ENCODE data around the gene CAP2. TPM values are rescaled to one million over a fixed set of nuclear protein-coding genes. Genes with fewer than 3 reads are reported as not detected.
A peak's percentile ranks its signal among the peaks of the same experiment; 100 is the strongest.

CAP2 gene
- total RNA-seq, 1 donor, result 49.7 TPM

GRCh38 chr6:17491416-17492142 lies 98.2 kb downstream of the CAP2 start:
- no peak for TF ChIP-seq CTCF (IDR thresholded peaks at IDR 0.05; ENCODE audit: insufficient read depth, low read depth, low read length)
- DNase-seq (ENCODE audit: low read depth), result peak; percentile 85
- no peak overlapping the region for H3K4me3 ChIP-seq (ENCODE audit: low read depth, low read length)

- DNase-seq (ENCODE audit: low read depth), result no peak
- no peak for TF ChIP-seq CTCF (IDR thresholded peaks at IDR 0.05; ENCODE audit: insufficient read depth, low read depth, low read length)
- H3K4me3 ChIP-seq (ENCODE audit: low read depth, low read length), result no peak overlapping the region
Observed at GRCh38 chr6:17492350-17492749, 99.0 kb downstream of the CAP2 start.

GRCh38 chr6:17493286-17493685 lies 99.9 kb downstream of the CAP2 start:
- TF ChIP-seq CTCF (IDR thresholded peaks at IDR 0.05; ENCODE audit: insufficient read depth, low read depth, low read length), result no peak
- DNase-seq (ENCODE audit: low read depth), result peak; percentile 74
- H3K4me3 ChIP-seq (ENCODE audit: low read depth, low read length), result no peak overlapping the region

- DNase-seq (ENCODE audit: low read depth), result no peak
- TF ChIP-seq CTCF (IDR thresholded peaks at IDR 0.05; ENCODE audit: insufficient read depth, low read depth, low read length), result no peak
- H3K4me3 ChIP-seq (ENCODE audit: low read depth, low read length), result no peak overlapping the region
Observed at GRCh38 chr6:17494177-17494576, 100.8 kb downstream of the CAP2 start.

DNA sequence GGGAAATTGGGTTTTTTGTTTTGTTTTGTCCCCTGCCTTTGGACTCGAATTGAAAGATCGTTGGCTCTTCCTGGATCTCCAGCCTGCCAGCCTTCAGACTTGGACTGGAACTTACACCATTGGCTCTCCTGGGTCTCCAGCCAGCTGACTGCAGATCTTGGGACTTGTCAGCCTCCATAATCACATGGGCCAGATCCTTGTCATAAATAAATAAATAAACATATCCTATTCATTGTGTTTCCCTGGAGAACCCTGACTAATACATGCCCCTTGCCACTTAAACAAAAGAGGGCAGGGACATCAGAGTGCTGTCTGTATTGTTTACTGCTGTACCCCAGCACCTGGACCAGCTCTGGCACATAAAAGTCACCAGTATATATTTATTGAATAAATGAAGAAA lies 101.5 kb downstream of the CAP2 start:
- TF ChIP-seq CTCF (IDR thresholded peaks at IDR 0.05; ENCODE audit: insufficient read depth, low read depth, low read length), result no peak
- H3K4me3 ChIP-seq (ENCODE audit: low read depth, low read length), result no peak overlapping the region
- no peak for DNase-seq (ENCODE audit: low read depth)

GRCh38 chr6:17497535-17498095 lies 104.2 kb downstream of the CAP2 start:
- no peak for TF ChIP-seq CTCF (IDR thresholded peaks at IDR 0.05; ENCODE audit: insufficient read depth, low read depth, low read length)

More at GRCh38 chr6:17497535-17498095, 104.2 kb downstream of the CAP2 start:
- no peak for DNase-seq (ENCODE audit: low read depth)
- H3K4me3 ChIP-seq (ENCODE audit: low read depth, low read length), result no peak overlapping the region

Data from fibroblast of villous mesenchyme (primary cell).